DND-41 (cell line): ENCODE data around the gene GSK3A.

Experiments used
- ATAC-seq: fragments of 200-7000 bp; cut with Tn5 transposase; 3 replicates; pipeline ENCODE4 v1.9.1; 2021; ENCODE audit warnings: low read depth; ENCODE audit not compliant: insufficient read depth
- DNase-seq: peaks from one replicate; pipeline ENCODE4 v3.0.0-alpha.2; 2020
- H2AFZ ChIP-seq: 2 replicates; pipeline ENCODE4 v1.6.0; 2012; ENCODE audit warnings: low read depth, low read length
- H3K27ac ChIP-seq: 2 replicates; pipeline ENCODE4 v1.5.1; 2012; ENCODE audit warnings: low read length, inconsistent platforms
- H3K27me3 ChIP-seq: fragments of 200-600 bp; sonication (generic); 2 replicates; pipeline ENCODE4 v1.6.0; 2012; ENCODE audit warnings: low read length, mild to moderate bottlenecking, inconsistent platforms; ENCODE audit not compliant: insufficient read depth, poor library complexity
- H3K36me3 ChIP-seq: 2 replicates; pipeline ENCODE4 v1.5.1; 2012; ENCODE audit warnings: low read length, inconsistent platforms; ENCODE audit not compliant: insufficient read depth
- H3K4me1 ChIP-seq: 2 replicates; pipeline ENCODE4 v1.5.1; 2012; ENCODE audit warnings: mild to moderate bottlenecking, low read length; ENCODE audit not compliant: insufficient read depth
- H3K4me2 ChIP-seq: 2 replicates; pipeline ENCODE4 v1.6.0; 2012; ENCODE audit warnings: mild to moderate bottlenecking, moderate library complexity, low read length, inconsistent platforms; ENCODE audit not compliant: insufficient read depth
- H3K4me3 ChIP-seq, 2 experiments: fragments of 200-600 bp in 1 of 2; shearing (Covaris generic) in 1 of 2; 2 replicates each; pipeline ENCODE4 v1.5.1; 2012 to 2016; ENCODE audit warnings: inconsistent platforms in 2 of 2, low read length in 2 of 2, mild to moderate bottlenecking in 2 of 2, low read depth in 1 of 2, moderate library complexity in 1 of 2
- H3K79me2 ChIP-seq: 2 replicates; pipeline ENCODE4 v1.6.0; 2012; ENCODE audit warnings: low read length, inconsistent platforms; ENCODE audit not compliant: insufficient read depth
- H3K9ac ChIP-seq: 2 replicates; pipeline ENCODE4 v1.6.0; 2012; ENCODE audit warnings: low read depth, mild to moderate bottlenecking, inconsistent platforms, low read length, moderate library complexity
- H3K9me3 ChIP-seq: 2 replicates; pipeline ENCODE4 v1.5.1; 2012; ENCODE audit warnings: low read length, moderate library complexity, mild to moderate bottlenecking, inconsistent platforms; ENCODE audit not compliant: insufficient read depth, severe bottlenecking
- H4K20me1 ChIP-seq: 2 replicates; pipeline ENCODE4 v1.6.0; 2012; ENCODE audit warnings: low read length; ENCODE audit not compliant: insufficient read depth
- EZH2 ChIP-seq: IDR thresholded peaks from 3 replicates; pipeline ENCODE4 v1.6.1; 2012; ENCODE audit warnings: borderline replicate concordance, low read depth, mild to moderate bottlenecking, moderate library complexity, low read length, inconsistent platforms; ENCODE audit not compliant: severe bottlenecking
- TF ChIP-seq, protein P1 (sequence below): IDR thresholded peaks from 2 replicates; pipeline ENCODE4 v1.5.1; 2012; ENCODE audit warnings: borderline replicate concordance, low read length, moderate library complexity, mild to moderate bottlenecking; ENCODE audit not compliant: poor library complexity, severe bottlenecking; ENCODE audit errors: extremely low read depth

Gene GSK3A

DNA sequence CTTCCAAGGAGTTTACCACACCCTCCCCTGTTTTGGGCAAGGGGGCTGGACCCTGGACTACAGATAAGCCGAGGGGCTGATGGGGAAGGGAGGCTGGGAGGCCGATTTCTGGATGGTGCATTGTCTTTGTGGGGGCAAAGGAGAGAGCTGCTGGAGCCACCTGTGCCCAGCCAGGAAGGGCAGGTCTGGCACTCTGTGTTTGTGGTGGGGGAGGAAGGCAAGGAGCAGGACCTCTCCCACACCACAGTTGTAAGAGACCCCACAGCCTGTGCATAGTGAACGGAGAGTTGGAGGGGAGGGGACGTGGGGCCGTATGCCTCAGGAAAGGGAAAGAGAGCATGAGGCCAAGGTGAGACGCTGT is 43.6 kb upstream of the GSK3A start:
- H3K4me3 ChIP-seq, result no peak overlapping the region

DNA sequence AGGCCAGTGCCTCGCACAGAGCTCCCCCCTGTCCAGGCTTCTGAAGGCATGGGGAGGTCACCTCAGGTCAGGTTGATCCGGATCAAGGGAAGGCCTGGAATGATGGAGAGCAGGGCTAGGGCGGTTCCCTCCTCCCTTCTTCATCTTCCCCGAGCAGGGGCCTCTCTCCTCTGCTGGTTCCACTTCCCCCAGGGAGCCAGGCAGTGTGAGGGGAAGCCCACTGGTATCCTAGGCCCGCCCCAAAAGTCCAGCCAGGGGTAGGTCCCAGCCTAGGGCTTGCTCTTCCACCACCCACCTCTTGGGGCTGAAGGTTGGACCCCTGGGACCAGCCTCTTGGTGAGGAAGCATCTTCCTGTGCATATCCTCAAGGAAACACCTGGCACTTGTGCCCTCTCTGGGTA is 43.1 kb upstream of the GSK3A start:
- H3K9ac ChIP-seq, result peak overlapping the region; percentile 85; the same call in 1 of the 2 replicates
- no peaks in the 10 kb centered on the region for H3K27me3 ChIP-seq
- peaks cover 34% of the 10 kb centered on the region for H3K79me2 ChIP-seq
- H3K4me1 ChIP-seq, result peaks cover 47% of the 10 kb centered on the region
- TF ChIP-seq, protein P1, sequence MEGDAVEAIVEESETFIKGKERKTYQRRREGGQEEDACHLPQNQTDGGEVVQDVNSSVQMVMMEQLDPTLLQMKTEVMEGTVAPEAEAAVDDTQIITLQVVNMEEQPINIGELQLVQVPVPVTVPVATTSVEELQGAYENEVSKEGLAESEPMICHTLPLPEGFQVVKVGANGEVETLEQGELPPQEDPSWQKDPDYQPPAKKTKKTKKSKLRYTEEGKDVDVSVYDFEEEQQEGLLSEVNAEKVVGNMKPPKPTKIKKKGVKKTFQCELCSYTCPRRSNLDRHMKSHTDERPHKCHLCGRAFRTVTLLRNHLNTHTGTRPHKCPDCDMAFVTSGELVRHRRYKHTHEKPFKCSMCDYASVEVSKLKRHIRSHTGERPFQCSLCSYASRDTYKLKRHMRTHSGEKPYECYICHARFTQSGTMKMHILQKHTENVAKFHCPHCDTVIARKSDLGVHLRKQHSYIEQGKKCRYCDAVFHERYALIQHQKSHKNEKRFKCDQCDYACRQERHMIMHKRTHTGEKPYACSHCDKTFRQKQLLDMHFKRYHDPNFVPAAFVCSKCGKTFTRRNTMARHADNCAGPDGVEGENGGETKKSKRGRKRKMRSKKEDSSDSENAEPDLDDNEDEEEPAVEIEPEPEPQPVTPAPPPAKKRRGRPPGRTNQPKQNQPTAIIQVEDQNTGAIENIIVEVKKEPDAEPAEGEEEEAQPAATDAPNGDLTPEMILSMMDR, result no peak
- TF ChIP-seq EZH2, result no peak
- ATAC-seq (no peak), DNase-seq (no peak)
- H3K9me3 ChIP-seq, result no peaks in the 10 kb centered on the region
- H4K20me1 ChIP-seq, result peaks cover 43% of the 10 kb centered on the region
- H2AFZ ChIP-seq, result no peak overlapping the region
- peaks cover 46% of the 10 kb centered on the region for H3K36me3 ChIP-seq
- H3K27ac ChIP-seq, result peak overlapping the region; percentile 77
- H3K4me3 ChIP-seq, result peak overlapping the region in 1 of 2 experiments; percentile 93; a peak in 1 of 4 replicates
- H3K4me2 ChIP-seq, result peak overlapping the region; percentile 100

More for the DNA sequence above, 43.6 kb upstream of the GSK3A start:
- ATAC-seq, result no peak
- DNase-seq, result no peak
- peak overlapping the region; percentile 85; the same call in 1 of the 2 replicates for H3K9ac ChIP-seq
- H3K27me3 ChIP-seq, result no peaks in the 10 kb centered on the region
- no peaks in the 10 kb centered on the region for H3K9me3 ChIP-seq
- peaks cover 45% of the 10 kb centered on the region for H3K4me1 ChIP-seq
- peaks cover 50% of the 10 kb centered on the region for H3K36me3 ChIP-seq
- peaks cover 34% of the 10 kb centered on the region for H3K79me2 ChIP-seq
- peak overlapping the region; percentile 36; the same call in 1 of the 2 replicates for H3K4me2 ChIP-seq
- H2AFZ ChIP-seq, result no peak overlapping the region
- peaks cover 43% of the 10 kb centered on the region for H4K20me1 ChIP-seq
- peak overlapping the region; percentile 77 for H3K27ac ChIP-seq
- TF ChIP-seq, protein P1, result no peak
- no peak for TF ChIP-seq EZH2

DNA sequence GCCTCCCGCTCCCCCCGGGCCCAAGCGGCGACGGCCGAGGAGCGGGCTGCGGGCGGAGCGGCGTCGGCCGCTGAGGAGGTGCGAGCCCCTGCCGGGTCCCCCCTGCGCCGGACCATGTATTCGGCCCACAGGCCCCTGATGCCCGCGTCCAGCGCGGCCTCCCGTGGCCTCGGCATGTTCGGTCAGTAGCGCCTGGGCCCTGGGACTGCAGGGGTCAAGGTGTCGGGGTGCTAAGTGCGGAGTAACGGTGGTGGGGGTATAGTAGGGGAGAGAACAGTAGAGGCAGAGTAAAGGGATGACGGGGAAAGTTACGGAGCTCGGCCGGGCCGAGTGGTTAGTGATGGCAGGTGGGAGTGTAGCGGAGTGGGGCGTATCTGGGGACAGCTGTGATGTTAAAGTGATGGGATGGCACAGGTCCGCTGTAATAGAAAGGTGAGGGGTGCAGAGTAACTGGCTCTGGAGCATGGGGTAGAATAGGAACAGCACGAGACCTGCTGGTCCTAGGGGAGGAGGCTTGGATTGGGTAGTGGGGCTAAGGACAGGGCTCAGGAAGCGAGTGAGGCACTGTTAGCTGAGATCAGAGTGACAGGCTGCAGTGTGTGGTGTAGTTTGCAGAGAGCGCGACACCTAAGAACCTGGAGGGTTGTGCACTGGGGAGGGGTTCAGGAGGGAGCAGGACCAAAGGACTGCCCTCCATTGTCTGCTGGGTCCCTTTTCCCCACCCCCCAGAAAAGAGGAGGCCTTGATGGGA is 42.4 kb upstream of the GSK3A start:
- H3K79me2 ChIP-seq, result peaks cover 34% of the 10 kb centered on the region
- DNase-seq, result peak; percentile 39
- TF ChIP-seq, protein P1, result no peak
- TF ChIP-seq EZH2, result no peak
- no peaks in the 10 kb centered on the region for H3K9me3 ChIP-seq
- H3K4me1 ChIP-seq, result peaks cover 47% of the 10 kb centered on the region
- peak overlapping the region; percentile 62 for H2AFZ ChIP-seq
- peak overlapping the region; percentile 100 for H3K4me2 ChIP-seq
- peaks cover 38% of the 10 kb centered on the region for H3K36me3 ChIP-seq
- H4K20me1 ChIP-seq, result peaks cover 40% of the 10 kb centered on the region
- peak overlapping the region; percentile 77 for H3K27ac ChIP-seq
- no peaks in the 10 kb centered on the region for H3K27me3 ChIP-seq
- H3K9ac ChIP-seq, result peak overlapping the region; percentile 85
- ATAC-seq, result no peak
- H3K4me3 ChIP-seq, result peak overlapping the region; percentile 75 to 93; a peak in 3 of 4 replicates
